GM12878 (cell line): ENCODE data around the gene AP4S1. TPM values are rescaled to one million over a fixed set of nuclear protein-coding genes. Genes with fewer than 3 reads are reported as not detected.
A peak's percentile ranks its signal among the peaks of the same experiment; 100 is the strongest.

Experiments
- CBFB ChIP-seq: IDR thresholded peaks from 2 replicates; pipeline ENCODE4 v1.6.1; 2016; ENCODE audit warnings: antibody characterized with exemption, low read depth
- FOS ChIP-seq: IDR thresholded peaks from 3 replicates; pipeline ENCODE4 v1.6.1; 2011; ENCODE audit warnings: borderline replicate concordance; ENCODE audit not compliant: insufficient read length; ENCODE audit errors: extremely low read depth
- KDM1A ChIP-seq: fragments of 200-600 bp; sonication (generic); IDR thresholded peaks from 2 replicates; pipeline ENCODE4 v1.6.1; 2016; ENCODE audit warnings: borderline replicate concordance
- MLLT1 ChIP-seq: fragments of 450-650 bp; IDR thresholded peaks from 2 replicates; pipeline ENCODE4 v1.6.1; 2016; ENCODE audit warnings: mild to moderate bottlenecking
- NFXL1 ChIP-seq: fragments of 450-650 bp; IDR thresholded peaks from 2 replicates; pipeline ENCODE4 v1.6.1; 2017; ENCODE audit warnings: antibody characterized with exemption, mild to moderate bottlenecking, borderline replicate concordance
- NRF1 ChIP-seq: conservative IDR thresholded peaks from 2 replicates; pipeline ENCODE4 v1.6.1; 2011; ENCODE audit warnings: mild to moderate bottlenecking, low read depth, low read length, improper control_type of control experiment
- SIX5 ChIP-seq: IDR thresholded peaks from 2 replicates; pipeline ENCODE4 v1.6.1; 2011; ENCODE audit warnings: mild to moderate bottlenecking, low read depth, low read length, moderate library complexity; ENCODE audit not compliant: severe bottlenecking
- SMARCA5 ChIP-seq: fragments of 450-650 bp; IDR thresholded peaks from 2 replicates; pipeline ENCODE4 v1.6.1; 2017; ENCODE audit warnings: mild to moderate bottlenecking
- polyA plus RNA-seq, 11 experiments: library from polyadenylated mRNA; depleted of rRNA in 4 of 11; unstranded in 6 of 11; stranded (reverse) in 5 of 11; fragments of >200 nt; fragmentation: Nextera tagmentation in 4 of 11; fragmentation: Illumina TruSeq in 1 of 11; extraction: Ambion mirVana in 4 of 11; extraction: Trizol in 1 of 11; gene quantifications; 1 replicate in 1 of 11; 2 replicates in 10 of 11; pipeline versions ENCODE4 v1.2.1 to v1.2.3, GENCODE V29; 2011 to 2016; ENCODE audit warnings: inconsistent platforms in 2 of 11, missing spikeins in 2 of 11, low read depth in 1 of 11
- total RNA-seq, 4 experiments: library from RNA; depleted of rRNA in 3 of 4; stranded (reverse); fragments of >200 nt in 3 of 4; fragmentation: Illumina TruSeq in 1 of 4; extraction: Trizol in 1 of 4; gene quantifications; 2 replicates each; pipeline versions ENCODE4 v1.2.1 to v1.2.3, GENCODE V29; 2013 to 2021
- TF ChIP-seq, protein P1 (sequence below): fragments of 450-650 bp; IDR thresholded peaks from 2 replicates; pipeline ENCODE4 v1.6.1; 2016; ENCODE audit warnings: mild to moderate bottlenecking

The AP4S1 gene
- total and polyA plus RNA-seq, 10 of the 15 experiments (the other 5 are each of a cell fraction or from before 2014, with no cell fraction given), result 3.6 to 9.0 (median 5.7) TPM

- TF ChIP-seq, protein P1, sequence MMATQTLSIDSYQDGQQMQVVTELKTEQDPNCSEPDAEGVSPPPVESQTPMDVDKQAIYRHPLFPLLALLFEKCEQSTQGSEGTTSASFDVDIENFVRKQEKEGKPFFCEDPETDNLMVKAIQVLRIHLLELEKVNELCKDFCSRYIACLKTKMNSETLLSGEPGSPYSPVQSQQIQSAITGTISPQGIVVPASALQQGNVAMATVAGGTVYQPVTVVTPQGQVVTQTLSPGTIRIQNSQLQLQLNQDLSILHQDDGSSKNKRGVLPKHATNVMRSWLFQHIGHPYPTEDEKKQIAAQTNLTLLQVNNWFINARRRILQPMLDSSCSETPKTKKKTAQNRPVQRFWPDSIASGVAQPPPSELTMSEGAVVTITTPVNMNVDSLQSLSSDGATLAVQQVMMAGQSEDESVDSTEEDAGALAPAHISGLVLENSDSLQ, result peak; percentile 71
- TF ChIP-seq NFXL1 (no peak), KDM1A (no peak), SIX5 (no peak), MLLT1 (peak; percentile 53; the same call in 1 of the 2 replicates), FOS (no peak), SMARCA5 (peak; percentile 47; the same call in 1 of the 2 replicates), CBFB (peak; percentile 79; the same call in 1 of the 2 replicates), NRF1 (peak; percentile 76)
- TF ChIP-seq, all 136 proteins: peak for 39
Measured at GRCh38 chr14:31026450-31027235, 1.2 kb downstream of the AP4S1 start (continued).
